Uterus (tissue), 2 donors: ENCODE results near the gene PUDP.

Experiments
- POLR2A ChIP-seq, 2 donors: fragments of 450-650 bp; IDR thresholded peaks; one replicate each; pipeline ENCODE4 v1.6.1; 2016; ENCODE audit warnings: antibody characterized with exemption in 2 of 2, mild to moderate bottlenecking in 1 of 2, moderate library complexity in 1 of 2
- TF ChIP-seq, protein P1 (sequence below), 4 experiments: fragments of 200-600 bp in 2 of 4; fragments of 450-650 bp in 2 of 4; sonication (generic) in 2 of 4; IDR thresholded peaks; one replicate each; pipeline ENCODE4 v1.5.1; 2016 to 2019; ENCODE audit warnings: antibody characterized with exemption in 4 of 4, mild to moderate bottlenecking in 2 of 4, moderate library complexity in 1 of 4

DNA sequence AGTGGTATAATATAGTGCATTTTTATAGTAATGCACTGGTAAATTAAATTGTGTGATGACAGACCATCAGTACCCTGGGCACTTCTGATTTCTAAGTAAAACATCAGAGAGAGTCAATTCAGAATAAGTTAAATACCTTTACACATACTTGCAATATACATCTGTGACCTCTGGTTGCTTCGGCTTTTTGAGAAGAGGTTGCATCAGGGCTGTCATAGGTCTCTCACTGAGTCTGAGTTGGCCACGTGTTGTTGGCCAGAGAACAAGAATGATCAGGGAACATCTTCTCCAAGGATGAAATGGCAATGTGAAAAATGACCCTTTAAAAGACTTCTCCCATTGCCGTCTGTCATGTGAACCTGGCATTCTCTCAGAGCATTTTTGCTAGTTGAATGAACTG, 36.9 kb upstream of the PUDP start:
- TF ChIP-seq, protein P1, sequence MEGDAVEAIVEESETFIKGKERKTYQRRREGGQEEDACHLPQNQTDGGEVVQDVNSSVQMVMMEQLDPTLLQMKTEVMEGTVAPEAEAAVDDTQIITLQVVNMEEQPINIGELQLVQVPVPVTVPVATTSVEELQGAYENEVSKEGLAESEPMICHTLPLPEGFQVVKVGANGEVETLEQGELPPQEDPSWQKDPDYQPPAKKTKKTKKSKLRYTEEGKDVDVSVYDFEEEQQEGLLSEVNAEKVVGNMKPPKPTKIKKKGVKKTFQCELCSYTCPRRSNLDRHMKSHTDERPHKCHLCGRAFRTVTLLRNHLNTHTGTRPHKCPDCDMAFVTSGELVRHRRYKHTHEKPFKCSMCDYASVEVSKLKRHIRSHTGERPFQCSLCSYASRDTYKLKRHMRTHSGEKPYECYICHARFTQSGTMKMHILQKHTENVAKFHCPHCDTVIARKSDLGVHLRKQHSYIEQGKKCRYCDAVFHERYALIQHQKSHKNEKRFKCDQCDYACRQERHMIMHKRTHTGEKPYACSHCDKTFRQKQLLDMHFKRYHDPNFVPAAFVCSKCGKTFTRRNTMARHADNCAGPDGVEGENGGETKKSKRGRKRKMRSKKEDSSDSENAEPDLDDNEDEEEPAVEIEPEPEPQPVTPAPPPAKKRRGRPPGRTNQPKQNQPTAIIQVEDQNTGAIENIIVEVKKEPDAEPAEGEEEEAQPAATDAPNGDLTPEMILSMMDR (IDR thresholded peaks at IDR 0.05) = no peak
- TF ChIP-seq POLR2A (IDR thresholded peaks at IDR 0.05) = no peak
